ENCODE measurements around the gene TNS1.

The TNS1 gene

DNA sequence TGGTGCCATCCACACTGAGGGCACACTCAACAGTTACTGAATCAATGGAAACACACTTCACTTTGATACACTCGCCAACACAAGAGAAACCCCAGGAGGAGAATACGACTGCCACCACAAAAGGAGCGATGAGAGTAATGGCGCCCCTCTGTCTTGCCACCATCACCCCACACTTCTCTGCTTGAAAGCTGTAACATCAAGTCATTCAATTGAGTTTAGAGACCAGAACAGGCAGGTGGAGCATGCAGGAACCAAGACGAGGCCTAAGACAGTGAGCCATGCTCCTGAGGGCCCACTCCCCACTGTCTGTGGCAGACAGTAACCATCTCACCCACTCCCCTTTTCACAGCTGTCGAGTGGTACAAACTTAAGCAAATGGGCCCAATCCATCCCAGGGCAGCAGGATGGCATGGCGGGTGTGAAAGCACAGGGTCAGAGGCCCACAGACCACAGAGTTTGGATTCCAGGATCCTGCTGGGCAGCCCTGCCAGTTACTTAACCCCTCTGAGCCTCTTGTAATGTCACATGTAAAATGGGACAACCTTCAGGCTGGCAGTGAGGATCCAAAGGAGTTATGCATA lies 101.9 kb downstream of the TNS1 start:
- no peak for DNase-seq (ENCODE audit: low spot score)
- FAIRE-seq, result no peak

DNA sequence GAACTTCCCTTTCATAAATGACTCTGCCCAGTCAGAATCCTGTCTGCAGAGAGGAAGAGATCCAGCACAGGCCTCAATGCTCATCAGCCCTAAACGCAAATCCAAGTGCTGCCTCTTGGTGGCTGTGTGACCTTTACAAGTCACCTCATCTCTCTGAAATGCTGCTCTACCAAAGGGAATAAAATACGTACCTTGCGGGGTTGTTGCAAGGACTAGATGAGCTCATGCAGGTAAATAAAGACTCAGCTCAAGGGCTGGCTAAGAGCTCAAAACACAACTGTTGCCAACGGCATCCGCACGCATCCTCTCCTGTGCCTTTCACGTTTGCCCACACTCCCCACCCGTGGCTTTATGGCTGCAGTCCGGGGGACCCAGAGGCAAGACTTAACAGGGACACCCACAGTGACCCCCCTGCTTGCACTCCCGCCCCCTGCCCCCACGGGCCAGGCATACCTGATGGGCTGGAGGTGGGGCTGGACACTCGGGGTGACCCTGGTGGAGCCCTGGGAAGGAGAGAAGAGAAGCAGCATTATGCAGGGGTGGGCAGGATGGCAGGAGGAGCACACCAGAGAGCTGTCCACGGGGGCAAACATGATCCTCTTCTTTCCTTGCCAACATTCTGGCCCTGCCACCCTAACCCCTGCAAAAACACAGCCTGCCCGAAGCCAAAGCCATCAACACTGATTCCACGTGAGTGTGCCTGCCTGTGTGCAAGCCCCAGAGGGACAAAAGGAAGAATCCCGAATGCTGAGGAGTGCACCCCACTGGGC lies 102.6 kb downstream of the TNS1 start:
- FAIRE-seq (peak; percentile 5), DNase-seq (ENCODE audit: low spot score) (no peak)

DNA sequence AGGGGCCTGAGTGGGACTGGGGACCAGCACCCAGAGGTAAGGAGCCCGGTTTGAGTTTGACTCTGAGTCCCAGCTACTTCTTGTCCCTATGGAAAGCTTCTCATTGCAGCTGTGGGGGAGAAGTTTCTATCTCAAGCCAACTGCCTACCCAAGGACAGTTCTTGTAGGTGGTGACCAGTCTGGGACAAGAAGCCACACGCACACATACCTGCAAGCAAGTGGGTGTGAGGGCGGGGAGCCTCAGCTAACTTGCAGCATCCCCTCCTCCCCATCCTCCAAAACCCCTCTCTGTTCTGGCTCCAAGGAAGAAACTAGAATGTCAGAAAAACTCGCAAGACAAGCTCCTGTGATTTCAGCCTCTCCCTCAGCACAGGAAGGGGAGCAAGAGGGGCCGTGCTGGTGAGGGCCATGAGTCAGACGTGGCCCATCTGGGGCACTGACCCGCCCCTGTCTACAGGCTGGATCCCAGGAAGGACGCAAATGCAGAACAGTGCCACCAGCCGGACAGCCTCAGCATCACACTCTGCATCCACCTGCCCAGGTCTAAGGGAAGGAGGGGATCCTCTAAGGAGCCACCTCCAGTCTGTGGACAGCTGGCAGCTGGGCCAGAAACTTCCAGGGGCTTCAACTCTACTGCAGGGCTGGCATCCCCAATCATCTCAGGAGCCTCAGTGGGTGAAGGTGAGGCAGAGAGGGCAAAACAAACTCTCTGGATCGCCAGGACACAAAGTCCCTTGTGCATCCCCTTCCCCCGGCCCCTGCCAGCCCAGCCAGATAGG lies 103.4 kb downstream of the TNS1 start:
- FAIRE-seq (peak; percentile 55), DNase-seq (ENCODE audit: low spot score) (peak; percentile 93)

DNA sequence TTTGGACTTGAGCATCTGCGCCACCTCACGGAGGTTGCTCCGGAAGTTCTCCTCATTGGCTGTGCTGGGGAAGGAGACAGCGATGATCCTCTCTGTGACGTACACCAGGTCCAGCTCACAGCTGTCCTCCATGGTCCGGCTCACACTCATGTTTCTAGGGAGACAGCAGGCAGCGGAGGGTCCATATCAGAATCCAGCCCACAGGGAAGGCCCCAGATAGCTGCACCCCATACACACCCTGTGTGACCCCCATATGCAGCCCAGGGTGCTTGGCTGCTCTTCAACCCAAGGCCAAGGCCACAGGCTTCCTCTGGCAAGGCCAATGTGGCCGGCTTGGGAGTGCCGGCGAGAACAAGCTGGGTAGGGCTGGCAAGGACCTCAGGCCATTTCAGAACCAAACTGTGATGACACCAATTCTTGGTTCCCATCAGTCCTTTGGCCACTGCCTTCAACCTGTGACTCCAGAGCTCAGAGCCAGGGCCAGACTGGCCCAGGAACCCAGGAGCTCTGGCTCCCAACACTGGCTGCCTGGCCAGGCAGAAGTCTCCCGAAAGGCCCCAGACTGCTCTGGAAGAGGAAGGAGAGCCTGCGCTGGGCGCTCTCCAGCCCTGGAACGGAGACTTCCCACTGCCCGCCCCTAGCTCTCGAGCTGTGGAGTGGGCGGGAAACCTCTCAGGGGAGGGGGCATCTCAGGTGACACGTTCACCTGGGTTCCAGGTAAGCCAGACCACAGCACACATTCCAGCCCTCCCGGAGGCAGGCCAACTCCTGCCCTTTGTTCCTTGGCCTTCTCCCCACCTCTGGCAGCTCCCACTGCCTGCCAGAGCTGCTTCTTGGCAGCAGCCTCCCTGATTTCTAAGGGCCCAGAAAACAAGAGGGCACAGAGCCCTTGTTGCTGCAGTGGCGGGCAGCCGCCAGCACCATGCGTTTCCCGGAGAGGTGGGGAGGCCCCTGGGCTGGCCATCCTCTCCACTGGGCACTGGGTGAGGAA lies 104.7 kb downstream of the TNS1 start:
- no peak for DNase-seq (ENCODE audit: low spot score)
- no peak for FAIRE-seq

DNA sequence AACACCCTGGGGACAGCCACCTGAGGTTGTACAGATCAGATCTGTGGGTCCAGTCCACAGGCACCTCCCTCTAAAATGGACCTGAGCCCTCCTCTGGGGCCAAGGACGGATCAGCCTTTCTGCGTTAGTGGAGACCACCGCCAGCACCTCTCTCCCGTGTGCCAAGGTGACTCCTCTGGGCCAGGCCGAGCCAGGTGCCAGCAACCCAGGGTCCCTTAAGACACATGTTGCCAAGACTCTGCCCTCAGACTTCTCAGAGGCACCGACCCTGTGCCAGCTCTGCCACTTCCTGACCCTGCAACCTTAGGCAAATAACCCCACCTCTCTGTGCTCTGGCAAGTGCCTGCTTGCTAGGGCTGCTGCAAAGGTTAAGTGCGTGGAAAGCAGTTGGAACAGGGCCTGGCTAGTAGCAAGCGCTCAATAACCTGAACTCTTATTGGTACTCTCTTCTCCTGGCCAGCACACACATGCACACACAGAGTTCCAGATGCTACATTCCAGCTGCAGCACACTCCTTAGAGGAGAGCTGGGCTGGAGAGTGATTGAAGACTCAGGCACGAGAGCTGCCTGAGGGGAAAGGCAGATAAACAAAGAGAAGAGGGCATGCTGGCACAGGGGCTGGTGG lies 105.6 kb downstream of the TNS1 start:
- no peak for FAIRE-seq
- no peak for DNase-seq (ENCODE audit: low spot score)

DNA sequence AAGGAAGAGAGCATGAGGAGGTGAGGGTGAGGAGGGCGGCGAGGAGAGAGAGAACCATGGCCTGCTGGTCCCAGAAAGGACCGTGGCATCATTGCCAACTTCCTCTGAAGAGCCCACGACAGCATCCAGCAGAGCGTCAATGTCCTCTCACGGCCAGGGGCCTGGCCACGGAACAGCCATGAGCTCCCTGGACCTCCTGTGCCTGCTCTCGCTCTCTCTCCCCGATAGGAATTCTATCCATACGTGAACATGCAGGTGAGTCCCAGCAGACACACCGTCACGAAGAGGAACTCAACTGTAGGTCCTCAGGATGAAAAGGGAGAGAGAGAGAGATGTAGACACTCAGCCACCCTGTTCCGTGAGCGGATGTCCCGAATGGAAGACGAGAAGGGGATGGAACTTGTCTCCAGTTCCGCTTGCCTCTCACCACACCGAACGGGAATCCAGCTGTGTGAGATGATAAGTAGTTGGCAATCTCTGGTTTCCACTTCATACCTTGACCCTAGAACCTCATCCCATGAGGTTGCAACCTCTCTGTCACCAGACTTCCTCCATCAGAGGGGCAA lies 107.6 kb downstream of the TNS1 start:
- no peak for FAIRE-seq
- DNase-seq (ENCODE audit: low spot score), result no peak

DNA sequence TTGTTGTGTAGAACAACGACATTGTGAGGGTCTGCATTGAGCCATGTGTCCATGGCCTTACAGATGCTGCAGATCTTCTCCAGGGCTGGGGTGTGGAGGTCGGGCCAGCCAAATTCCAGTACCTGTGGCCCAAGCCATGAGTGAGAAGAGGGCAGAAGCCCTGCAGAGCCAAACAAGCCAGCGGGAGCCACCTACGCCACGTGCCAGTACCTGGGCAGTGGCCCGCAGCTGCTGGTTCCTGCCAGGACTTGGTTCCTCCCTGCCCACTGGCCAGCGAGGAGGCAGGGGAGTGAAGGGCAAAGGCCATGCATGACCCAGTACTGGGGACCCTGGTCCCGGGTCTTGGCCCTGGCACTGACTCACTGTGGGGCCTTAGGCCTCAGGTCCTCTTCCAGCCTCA lies 109.4 kb downstream of the TNS1 start:
- DNase-seq (ENCODE audit: low spot score) (no peak), FAIRE-seq (no peak)

DNA sequence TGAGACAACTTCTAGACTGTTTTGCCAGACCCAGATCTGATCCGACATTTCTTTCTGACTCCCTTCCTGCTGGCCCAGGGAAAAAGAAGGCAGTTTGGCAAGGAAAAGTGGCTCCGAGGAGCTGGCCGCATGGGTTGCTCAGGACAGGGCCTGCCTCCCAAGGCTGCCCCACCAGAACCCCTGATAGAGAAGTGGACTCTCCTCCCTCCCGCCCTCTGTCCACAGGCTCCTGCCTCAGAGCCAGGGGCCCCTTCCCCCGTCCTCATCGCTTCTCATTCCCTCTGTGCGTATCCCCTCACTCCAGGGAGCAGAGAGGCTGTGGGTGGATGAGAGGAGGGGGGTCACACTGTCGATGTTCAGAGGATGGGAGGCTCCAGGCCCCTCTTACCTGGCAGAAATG lies 110.2 kb downstream of the TNS1 start:
- DNase-seq (ENCODE audit: low spot score) (no peak), FAIRE-seq (no peak)

DNA sequence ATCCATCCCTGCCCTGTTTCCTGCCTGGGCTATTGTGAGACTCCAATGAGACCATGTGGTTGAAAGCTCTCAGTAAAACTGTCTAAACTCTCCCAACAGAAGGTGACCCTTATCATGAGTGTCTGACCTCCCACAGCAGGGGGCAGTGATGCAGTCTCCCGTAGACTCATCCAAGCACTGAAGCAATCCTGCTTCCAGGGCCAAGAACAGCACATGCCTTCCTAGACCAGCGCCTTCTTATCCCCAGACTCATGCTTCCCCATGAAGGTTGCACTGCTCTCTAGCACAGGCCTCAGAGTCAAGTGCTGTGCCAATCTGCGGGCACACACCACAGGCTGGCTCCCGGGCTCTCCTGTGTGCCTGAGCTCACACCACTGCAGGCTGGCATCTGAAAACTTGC lies 112.3 kb downstream of the TNS1 start:
- FAIRE-seq, result no peak
- no peak for DNase-seq (ENCODE audit: low spot score)

DNA sequence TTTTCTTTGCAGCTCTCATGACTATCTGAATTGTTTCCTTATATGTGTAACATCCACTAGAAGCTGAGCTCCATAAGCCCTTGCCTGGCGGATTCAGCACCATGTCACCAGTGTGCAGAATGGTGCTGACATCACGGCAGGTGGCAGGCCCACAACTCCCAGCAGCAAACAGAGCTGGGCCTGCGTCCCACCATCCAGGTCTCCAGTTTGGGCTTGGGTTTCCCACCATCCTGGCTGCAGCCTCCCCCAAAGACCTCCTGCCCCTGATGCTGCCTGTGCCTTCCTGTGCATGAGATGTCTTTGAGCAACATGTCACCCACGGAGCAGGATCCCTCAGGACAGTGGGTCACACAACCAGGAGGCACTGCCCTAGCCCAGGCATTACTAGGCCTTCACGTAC lies 113.1 kb downstream of the TNS1 start:
- FAIRE-seq, result peak; percentile 40
- DNase-seq (ENCODE audit: low spot score), result no peak

DNA sequence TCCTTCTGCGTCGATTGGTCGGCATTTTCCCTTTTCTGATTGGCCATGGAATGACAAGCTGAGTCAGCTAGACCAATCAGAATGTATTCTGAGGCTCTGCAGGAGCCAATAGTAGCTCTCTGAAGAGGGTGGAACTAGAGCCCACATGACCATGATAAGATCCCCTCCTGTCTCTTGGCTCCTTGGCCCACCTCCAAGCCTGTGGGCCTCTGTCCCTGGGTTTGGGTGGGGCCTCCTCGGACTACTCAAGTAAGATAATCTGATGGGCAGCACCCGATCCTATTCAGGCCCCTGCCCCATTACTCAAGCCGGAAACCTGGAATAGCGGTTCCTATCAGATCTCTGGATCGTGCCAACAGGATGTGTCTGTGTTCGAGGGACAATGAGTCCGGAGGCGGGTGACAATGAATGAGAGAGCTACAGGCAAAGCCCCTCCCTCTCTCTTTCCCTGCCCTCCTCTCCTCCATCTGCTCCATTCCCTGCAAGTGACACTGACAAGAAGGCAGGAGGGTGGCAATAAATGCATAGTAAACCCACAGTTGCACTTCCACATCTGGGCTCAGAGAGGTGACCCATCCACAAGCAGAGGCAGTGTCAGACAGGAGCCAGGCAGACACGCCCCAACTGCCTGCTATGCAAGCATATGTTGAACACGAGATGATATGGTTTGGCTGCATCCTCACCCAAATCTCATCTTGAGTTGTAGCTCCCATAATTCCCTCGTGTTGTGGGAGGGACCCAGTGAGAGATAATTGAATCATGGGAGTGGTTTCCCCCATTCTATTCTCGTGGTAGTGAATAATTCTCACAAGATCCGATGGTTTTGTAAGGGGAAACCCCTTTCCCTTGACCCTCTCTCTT lies 114.7 kb downstream of the TNS1 start:
- FAIRE-seq (no peak), DNase-seq (ENCODE audit: low spot score) (no peak)

DNA sequence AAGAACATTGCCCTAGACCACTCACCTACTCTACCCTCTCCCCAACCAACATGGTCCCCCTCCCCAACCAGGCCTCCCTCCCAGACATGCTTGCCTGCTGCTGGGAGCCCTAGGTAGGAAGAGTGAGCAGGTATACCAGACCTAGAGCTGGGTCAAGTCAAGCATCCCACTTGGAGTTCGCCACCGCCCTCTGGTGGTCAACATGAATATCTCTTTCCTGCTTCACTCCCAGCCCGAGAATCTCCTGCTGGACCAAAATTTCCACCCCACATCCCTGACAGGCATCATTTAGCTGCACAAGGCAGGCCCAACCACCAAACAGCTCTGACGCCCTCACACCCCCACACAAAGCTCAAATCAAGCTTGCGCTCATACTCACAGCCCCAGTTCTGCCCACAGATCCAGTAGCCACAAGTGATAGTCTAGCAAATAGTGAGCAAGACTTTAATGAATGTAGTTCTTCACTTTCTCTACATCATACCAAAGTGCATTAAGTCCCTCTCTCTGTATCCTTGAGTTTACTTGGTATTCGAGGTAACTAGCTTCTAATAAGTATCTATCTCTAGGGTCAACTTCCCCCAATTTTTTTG lies 116.0 kb downstream of the TNS1 start:
- FAIRE-seq, result peak; percentile 90

DNA sequence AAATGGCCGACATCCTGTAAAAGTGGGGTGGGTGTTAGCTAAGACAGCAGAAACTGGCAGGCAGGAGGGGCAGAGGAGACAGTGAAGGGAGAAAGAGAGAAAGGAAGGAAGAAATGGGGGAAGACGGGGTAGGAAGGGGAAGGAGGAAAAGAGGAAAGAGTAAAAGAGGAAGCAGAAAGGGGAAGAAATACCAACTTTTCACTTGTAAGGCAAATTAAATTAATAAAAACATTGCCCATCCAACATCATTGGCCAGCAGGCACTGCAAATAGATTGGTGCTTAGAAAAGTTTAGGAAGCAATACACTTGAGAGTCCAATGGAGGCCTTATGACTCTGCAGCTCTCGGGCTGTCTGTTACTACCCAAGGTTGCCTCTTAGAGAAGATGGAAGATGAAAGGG lies 116.7 kb downstream of the TNS1 start:
- DNase-seq (ENCODE audit: low spot score) (no peak), FAIRE-seq (no peak)

More for the DNA sequence above, 116.0 kb downstream of the TNS1 start:
- peak; percentile 81 for DNase-seq (ENCODE audit: low spot score)

DNA sequence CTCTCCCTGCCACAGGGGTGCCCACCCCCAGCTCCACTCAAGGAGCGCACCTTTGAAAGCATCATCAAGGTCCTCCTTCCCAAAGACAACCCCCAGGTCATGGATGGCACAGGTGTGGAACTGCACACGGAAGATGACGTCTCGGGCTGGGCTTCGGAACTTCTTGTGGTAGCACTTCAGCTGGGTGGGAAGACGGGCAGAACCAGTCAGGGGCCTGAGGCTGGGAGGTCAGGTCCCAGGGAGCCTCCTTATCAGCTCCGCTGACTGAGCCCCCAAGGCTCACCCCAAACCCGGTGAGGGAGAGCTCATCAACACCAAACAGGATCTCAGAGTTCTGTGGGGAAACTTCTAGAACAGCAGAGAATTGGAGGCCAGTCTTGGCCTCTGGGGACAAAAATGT lies 117.8 kb downstream of the TNS1 start:
- DNase-seq (ENCODE audit: low spot score), result no peak
- FAIRE-seq, result no peak

DNA sequence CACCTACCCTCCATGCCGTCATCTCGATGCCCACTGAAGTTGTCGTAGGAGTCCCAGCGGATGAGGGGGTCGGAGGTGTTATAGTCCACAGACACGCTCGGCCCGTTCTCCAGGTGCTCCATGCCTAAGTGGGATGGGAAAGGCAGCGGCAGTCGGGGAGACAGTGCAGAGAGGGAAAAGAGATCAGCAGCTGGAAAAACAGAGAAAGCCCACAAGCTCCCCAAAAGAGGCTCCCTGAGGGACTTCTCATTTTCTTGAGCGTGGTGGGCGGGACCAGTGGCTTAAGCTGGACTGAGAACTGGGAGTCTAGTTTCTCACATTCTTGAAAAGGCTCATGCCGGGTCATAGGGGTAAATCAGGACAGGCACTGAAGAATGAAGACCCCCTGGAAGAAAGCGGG lies 121.9 kb downstream of the TNS1 start:
- FAIRE-seq (no peak), DNase-seq (ENCODE audit: low spot score) (no peak)

DNA sequence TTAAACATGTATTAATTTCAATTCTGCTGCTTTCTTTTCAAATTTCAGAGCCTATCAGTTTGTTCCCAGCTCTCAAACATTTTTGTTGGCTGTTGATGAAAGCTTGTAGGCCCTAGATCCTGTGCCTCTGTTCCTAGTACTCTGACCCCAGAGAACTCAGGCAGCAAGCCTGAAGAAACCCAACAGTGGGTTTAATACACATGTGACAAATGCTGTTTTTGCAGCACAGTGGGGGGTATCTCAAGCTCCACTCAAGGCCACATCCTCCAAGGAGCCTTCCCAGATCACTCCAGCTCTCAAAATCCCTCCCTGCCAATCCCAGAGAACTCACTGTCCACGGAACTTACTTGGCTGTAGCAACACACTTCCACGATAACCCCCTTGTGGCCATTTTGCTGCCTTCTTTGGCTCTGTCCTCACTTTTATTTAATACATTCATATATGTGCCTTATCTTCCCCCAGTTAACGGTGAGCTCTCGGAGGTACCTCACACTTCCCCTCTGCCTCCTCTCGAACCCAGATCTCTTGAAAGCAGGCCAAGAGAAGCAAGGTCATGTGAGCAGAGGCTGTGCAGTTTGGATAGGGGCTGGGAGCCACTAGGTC lies 122.4 kb downstream of the TNS1 start:
- FAIRE-seq (no peak), DNase-seq (ENCODE audit: low spot score) (no peak)

DNA sequence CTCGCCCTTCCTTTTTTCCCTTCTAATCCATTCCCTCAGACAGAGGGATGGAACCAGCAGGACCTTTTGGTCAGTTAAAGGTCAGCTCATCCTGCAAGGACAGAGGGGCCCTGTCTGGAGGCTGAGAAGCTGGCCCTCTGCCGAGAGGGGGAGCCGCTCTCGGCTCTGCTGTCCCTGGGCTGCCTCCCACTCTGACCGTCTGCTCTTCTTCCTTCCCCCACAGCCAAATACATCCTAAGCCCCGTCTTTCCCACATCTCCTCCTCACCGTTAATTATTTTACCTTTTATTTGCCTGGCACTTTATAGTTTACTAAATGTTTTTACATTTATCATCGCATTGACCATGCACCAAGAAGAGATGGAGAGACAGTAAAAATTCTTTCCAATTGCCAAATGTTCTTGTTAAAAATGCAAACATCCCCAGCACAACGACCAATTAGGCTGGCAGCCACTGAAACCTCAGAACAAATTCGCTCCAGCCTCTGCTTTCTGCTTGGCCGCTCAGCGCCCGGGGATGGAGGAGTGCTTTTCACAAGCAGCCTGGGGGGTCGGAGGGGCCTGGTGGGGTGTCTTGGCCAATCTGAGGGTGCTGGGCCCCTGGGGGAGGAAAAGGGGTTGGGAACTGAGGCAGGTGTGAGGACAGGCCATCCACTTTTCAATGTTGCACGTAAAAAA lies 123.7 kb downstream of the TNS1 start:
- FAIRE-seq (no peak), DNase-seq (ENCODE audit: low spot score) (no peak)

DNA sequence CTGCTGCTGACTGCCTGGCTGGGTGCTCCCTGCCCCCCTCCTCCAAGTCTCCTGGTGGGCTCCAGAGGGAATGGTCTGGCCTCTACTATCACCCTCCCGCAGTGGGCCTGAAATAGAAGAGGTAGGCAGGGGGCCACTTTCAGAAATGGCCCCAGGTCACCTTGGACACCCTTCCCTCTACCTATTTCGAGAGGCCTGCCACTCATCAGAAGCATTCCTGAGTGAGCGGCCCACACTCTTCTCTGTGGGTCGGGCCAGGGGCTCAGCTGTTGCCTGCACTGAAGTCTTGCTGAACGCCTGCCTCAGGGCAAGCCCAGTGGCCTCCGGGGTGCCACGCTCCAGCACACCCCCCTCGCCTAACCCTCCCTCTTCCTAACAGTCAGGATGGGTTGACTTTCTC lies 124.9 kb downstream of the TNS1 start:
- FAIRE-seq (no peak), DNase-seq (ENCODE audit: low spot score) (no peak)

Measured in urothelium cell line (cell line).